HG03196 (cell line): ENCODE results near the gene HSPA5.
"Not testable (repeated sequence)": the region's sequence is repeated elsewhere in the genome, so short reads cannot be mapped to it uniquely, and the experiment has no call there.

Experiments
- ATAC-seq: cut with Tn5 transposase; IDR thresholded peaks from one replicate; pipeline ENCODE4 v1.9.1; 2021; ENCODE audit not compliant: unreplicated experiment

The HSPA5 gene

GRCh38 chr9:125194466-125194865, 46.7 kb downstream of the HSPA5 start:
- ATAC-seq: not testable (repeated sequence)

GRCh38 chr9:125190361-125190801, 50.8 kb downstream of the HSPA5 start:
- ATAC-seq: no peak

GRCh38 chr9:125189361-125190289, 51.5 kb downstream of the HSPA5 start, which contains the start of gene PPP6C:
PPP6C (minus strand) TSS chr9:125189803; CDS start chr9:125189718, 85 bp downstream.
- peak; percentile 96 for ATAC-seq

- peak; percentile 29 for ATAC-seq
Measured at GRCh38 chr9:125189011-125189360, 52.2 kb downstream of the HSPA5 start.
